HG03280 (cell line): ENCODE results near the gene FIBIN.
"Not testable (repeated sequence)": the region's sequence is repeated elsewhere in the genome, so short reads cannot be mapped to it uniquely, and the experiment has no call there.

Experiments
- ATAC-seq: cut with Tn5 transposase; IDR thresholded peaks from one replicate; pipeline ENCODE4 v1.9.1; 2021; ENCODE audit warnings: mild to moderate bottlenecking, moderate library complexity; ENCODE audit not compliant: unreplicated experiment

Gene FIBIN

DNA sequence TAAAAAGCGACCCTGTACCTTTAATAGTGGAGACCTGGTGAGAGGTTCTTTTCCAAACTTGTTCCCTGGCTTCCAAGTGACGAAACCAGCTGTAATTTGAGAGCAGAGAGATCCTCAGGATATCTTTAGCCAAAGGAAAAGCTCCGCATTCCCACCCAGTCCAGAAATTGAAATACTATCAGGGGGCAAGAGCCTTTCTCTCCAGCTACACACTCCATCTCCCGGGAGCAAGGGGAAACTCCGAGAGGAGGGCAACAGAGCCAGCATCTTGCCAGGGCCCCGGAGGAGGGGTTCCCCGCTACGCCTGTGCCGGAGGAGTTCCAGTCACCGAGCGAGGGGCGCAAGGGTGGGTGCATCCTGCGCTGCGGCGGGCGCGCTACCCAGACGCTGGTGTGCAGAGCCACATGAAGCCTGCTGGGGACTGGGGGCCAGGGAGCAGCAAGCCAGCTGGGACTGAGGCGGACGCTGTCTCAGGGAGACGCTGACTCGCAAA is at the start of gene FIBIN:
Gene FIBIN, plus strand, starts transcription at position 148 of the 493 bp plus-strand sequence. CDS start 415 bp downstream, outside the sequence.
- no peak for ATAC-seq

DNA sequence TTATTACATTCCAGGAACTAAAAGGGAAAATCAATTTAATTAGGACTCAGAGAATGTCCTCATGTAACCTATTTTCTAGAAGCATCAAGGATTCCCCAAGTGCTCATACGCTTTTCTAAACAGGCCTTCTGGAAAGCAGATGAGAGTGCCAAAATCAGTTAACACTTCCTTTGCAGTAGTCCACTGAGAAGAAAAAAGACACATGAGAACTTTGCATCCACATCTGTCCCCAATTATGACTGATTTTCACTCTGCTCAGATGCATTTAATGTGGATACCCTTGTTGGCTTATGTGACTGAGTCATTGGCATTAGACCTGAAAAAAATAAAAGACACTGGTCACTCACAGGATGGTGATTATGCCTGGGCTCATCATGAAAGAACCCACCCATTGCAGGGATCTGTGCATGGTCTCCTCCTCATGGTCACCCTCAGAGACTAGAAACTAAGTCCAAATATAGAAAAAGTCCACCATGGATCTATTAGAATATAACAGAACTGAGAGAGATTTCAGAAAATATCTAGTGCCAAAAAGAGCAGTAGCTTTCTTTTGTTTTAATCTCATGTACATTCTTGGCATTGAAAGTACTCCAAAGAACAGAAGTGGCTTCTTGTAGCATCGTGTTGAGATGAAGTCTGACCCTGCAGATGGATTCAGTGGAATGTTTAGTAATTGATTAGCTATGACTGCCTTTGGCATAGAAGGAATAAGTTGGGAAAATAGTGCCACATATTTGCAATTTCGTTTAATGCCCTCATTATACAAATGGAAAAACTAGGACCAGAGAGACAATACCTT is 48.8 kb upstream of the FIBIN start:
- no peak for ATAC-seq

DNA sequence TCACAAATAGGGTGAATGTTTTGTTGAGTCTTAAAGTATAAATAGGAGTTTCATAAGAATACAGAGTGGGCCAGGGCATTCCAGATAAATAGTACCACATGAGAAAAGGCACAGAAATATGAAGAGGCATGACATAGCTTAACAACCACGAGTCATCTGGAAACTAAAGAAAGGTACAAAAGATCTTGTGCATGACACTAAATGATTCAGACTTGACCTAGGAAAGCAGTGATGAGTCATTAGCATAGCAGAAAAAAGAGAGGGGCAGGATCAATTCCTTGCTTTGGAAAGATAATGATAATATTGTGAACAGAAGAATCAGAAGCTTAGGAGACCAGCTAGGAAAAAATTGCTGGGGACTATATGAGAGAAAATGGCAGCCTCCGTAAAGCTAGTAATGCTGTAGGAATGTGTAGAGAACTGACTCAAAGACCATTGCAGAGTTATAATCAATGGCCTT is 47.6 kb upstream of the FIBIN start:
- ATAC-seq = no peak

GRCh38 chr11:26947379-26947844 is 46.5 kb upstream of the FIBIN start:
- ATAC-seq = no peak

DNA sequence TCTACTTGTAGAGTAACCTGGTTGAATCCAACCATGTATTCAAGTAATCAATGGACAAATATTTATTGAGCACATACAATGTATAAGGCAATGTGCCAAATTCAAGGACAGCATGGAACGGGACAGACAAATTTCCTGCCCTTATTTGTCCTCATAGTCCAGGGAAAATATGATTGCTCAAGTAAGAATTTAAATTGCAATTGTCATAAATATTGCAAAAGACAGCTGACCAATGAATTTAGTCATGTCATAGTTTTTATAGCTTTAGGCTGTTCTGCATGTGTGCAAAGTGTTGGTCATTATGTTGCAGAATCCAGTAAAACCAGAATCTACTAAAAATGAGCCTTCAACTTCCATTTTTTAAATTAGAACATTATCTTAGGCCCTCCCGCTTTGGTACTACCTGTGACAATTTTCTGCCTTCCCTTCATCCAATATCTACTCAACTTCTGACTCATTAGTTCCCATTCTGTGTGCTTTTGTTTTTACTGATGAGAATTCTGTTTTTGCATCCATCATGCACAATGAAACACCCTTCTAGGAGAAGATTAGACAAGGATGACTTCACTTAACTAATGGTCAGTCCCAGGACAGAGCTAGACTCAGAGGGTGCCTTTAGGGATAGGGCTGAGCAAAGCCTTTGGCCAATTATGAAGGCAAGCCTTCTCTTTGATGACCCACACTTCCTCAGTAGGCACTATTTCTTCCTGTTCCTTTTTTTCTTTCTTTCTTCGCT is 45.8 kb upstream of the FIBIN start:
- ATAC-seq = no peak

- ATAC-seq = no peak
These were observed 45.0 kb upstream of the FIBIN start for GRCh38 chr11:26948881-26949280.

DNA sequence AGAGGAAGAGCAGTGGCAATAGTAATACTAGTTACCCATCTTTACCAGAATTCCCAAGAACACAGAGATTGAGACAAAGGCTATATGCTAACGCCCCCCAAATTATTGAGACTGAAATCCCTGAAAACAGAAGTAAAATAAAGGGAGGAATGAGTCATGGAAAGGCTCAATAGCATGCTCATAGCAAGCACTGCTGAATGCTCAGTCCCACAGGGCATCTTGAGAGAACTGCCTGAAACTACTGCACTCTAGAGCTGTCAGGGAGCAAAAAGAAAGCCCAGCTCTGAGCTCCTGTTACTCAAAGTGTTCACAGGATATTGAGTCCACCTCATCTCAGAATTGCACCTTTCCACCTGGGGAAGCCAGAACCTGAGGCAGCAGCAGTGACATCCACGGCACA is 44.1 kb upstream of the FIBIN start:
- no peak for ATAC-seq

- ATAC-seq = no peak
These were observed 43.6 kb upstream of the FIBIN start for GRCh38 chr11:26950260-26950719.

GRCh38 chr11:26951809-26952515 is 42.0 kb upstream of the FIBIN start:
- no peak for ATAC-seq

- ATAC-seq = no peak
These were observed 40.0 kb upstream of the FIBIN start for GRCh38 chr11:26953770-26954392.

GRCh38 chr11:26958005-26958701 is 35.8 kb upstream of the FIBIN start:
- ATAC-seq = no peak

DNA sequence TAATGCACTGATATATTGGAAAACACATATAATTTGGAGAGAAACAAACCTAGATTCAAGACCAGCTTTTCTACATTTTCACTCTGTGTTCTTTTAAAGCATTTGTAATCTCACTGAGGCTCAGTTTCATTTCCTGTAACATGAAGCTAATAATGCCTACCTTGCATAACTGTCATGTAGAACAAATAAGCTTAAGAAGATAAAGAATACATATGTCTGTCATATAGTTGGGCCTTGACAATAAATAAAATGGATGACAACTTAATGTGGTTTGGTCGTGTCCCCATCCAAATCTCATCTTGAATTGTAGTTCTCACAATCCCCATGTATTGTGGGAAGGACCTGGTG is 35.2 kb upstream of the FIBIN start:
- ATAC-seq = no peak

- no peak for ATAC-seq
These were observed 33.6 kb upstream of the FIBIN start for GRCh38 chr11:26960281-26960680.

DNA sequence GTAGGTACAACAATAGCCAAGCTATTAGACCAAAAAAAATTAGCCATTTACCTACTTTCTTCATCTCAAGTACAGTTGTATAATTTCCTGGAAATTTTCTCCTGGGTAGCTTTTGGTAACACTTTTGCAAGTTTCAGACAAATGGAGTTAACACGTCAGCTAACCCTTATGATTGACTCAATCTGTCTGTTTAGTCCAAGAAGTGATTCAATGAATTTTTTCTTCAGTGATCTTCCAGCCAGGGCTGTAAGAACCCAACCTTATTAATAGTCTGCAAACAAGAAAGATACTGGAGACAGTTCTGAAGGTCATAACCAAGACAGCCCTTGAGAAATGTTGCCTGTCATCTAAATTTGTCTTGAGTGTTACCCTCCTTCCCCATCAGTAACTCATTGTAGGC is 30.1 kb upstream of the FIBIN start:
- no peak for ATAC-seq

DNA sequence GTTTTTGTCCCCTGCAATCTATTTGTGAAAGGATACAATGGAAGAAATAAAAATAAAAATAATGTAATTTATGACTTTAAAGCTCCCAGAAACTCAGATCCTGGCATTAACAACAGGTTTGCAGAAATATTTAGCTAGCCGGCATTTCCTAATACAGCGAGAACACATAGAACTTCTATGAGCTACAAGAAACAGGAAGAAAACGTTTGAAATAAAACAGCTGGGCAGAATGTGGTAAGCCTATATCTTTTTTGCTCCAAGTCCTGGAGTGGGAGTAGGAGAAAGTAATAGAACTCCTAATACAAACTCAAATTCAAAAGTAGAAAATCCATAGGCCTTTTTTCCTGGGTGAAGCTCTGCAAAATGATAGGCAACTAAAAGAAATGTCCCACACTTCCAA is 29.6 kb upstream of the FIBIN start:
- ATAC-seq = no peak

GRCh38 chr11:26964847-26965485 is 28.9 kb upstream of the FIBIN start:
- not testable (repeated sequence) for ATAC-seq

DNA sequence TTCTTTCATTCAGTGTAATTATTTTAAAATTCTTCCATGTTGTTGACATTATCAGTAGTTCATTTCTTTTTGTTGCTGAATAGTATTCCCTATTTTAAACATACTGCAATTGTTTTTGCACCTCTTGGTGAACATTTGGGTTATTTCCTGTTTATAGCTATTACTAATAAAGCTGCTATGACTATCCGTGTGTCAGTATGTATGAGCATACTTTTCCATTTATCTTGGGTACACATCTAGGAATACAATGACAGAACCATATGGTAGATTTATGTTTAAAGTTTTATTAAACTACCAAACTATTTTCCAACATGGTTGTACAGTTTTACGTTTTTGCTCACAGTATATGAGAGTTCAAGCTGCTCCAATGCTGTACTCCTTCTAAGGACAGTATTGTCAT is 22.0 kb upstream of the FIBIN start:
- ATAC-seq = no peak

DNA sequence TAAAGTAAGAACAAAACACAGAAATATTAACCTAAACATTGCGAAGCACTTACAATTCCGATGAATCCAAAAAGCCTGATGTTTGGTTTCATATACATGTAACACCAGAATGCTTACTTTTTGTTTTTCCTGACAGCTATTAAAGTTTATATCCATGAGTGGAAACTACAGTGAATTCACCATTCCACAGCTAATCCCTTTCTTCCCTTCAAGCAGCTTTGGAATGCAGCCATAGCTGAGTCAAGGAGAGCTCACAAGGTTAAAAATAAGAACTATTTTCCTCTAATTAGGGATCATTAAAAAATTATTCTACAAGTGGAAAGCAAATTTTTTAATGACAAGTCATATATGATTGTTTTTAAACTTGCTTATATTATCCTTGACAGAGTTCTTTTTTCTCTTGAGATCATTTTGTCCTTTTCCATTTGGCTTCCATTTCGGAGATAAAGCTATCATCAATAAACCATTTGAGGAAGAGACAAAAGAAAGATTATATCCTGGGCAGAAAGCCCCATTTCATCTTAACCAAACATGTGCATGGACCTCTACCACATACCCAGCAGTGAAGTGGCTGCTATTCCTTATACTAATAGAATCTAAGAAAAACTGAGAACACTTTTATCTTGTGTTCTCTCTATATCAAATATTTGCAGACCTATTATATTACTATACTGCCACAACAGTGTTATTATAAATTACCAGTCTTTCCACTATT is 19.7 kb upstream of the FIBIN start:
- ATAC-seq = no peak

GRCh38 chr11:26974996-26975395 is 18.9 kb upstream of the FIBIN start:
- ATAC-seq = no peak
